HEK293 (cell line): ENCODE measurements around the gene FBLN2.

Experiments used
- CTCF ChIA-PET: fragments of 350-600 bp; formaldehyde crosslinking; extraction: SDS; loops from one replicate; lab custom pipeline; 2021; ENCODE audit warnings: antibody characterized with exemption; lab: Yijun Ruan, JAX
- POLR2A ChIA-PET: fragments of 300-600 bp; formaldehyde crosslinking; extraction: SDS; loops from one replicate; lab custom pipeline; 2020; ENCODE audit warnings: antibody characterized with exemption, inconsistent platforms; lab: Yijun Ruan, JAX
- H3K27ac ChIP-seq: fragments of 200-500 bp; sonication (Bioruptor generic); 2 replicates; pipeline ENCODE4 v1.5.1; 2014; ENCODE audit warnings: low read depth, low read length, control low read depth, inconsistent platforms; ENCODE audit errors: extremely low read depth
- H3K36me3 ChIP-seq, 2 experiments: fragments of 200-500 bp in 1 of 2; sonication (Bioruptor generic) in 1 of 2; 1 replicate in 1 of 2; 2 replicates in 1 of 2; pipeline ENCODE4 v1.5.1; 2014 to 2017; ENCODE audit warnings: inconsistent platforms in 2 of 2, low read length in 2 of 2; ENCODE audit not compliant: control insufficient read depth in 2 of 2, insufficient read depth in 1 of 2
- H3K4me1 ChIP-seq: fragments of 200-500 bp; sonication (Bioruptor generic); 2 replicates; pipeline ENCODE4 v1.5.1; 2014; ENCODE audit warnings: mild to moderate bottlenecking, low read length, inconsistent platforms; ENCODE audit not compliant: control insufficient read depth, insufficient read depth
- H3K4me3 ChIP-seq: 2 replicates; pipeline ENCODE4 v1.5.1; 2011; ENCODE audit warnings: low read depth, mild to moderate bottlenecking, control low read depth, low read length, moderate library complexity
- H3K9me3 ChIP-seq: fragments of 200-500 bp; sonication (Bioruptor generic); 2 replicates; pipeline ENCODE4 v1.5.1; 2014; ENCODE audit warnings: low read depth, low read length, inconsistent platforms; ENCODE audit not compliant: control insufficient read depth, insufficient read depth
- EGR2 ChIP-seq: fragments of 450-650 bp; formaldehyde crosslinking; IDR thresholded peaks from 2 replicates; pipeline ENCODE4 v1.5.1; 2016; ENCODE audit warnings: low read depth, missing biosample characterization, missing genetic modification characterization
- FEZF1 ChIP-seq: fragments of 450-650 bp; formaldehyde crosslinking; IDR thresholded peaks from 2 replicates; pipeline ENCODE4 v1.5.1; 2016; ENCODE audit warnings: missing biosample characterization, missing genetic modification characterization
- GLI4 ChIP-seq: fragments of 450-650 bp; formaldehyde crosslinking; IDR thresholded peaks from 2 replicates; pipeline ENCODE4 v1.5.1; 2016; ENCODE audit warnings: missing biosample characterization, missing genetic modification characterization
- ZBTB21 ChIP-seq: fragments of 450-650 bp; formaldehyde crosslinking; IDR thresholded peaks from 2 replicates; pipeline ENCODE4 v1.5.1; 2017; ENCODE audit warnings: missing biosample characterization, missing genetic modification characterization
- ZBTB6 ChIP-seq: fragments of 450-650 bp; formaldehyde crosslinking; IDR thresholded peaks from 2 replicates; pipeline ENCODE4 v1.5.1; 2017; ENCODE audit warnings: missing biosample characterization, missing genetic modification characterization
- ZFP37 ChIP-seq: fragments of 450-650 bp; formaldehyde crosslinking; IDR thresholded peaks from 2 replicates; pipeline ENCODE4 v1.5.1; 2016; ENCODE audit warnings: missing biosample characterization, missing genetic modification characterization
- ZFP69B ChIP-seq: fragments of 450-650 bp; formaldehyde crosslinking; IDR thresholded peaks from 2 replicates; pipeline ENCODE4 v1.5.1; 2016; ENCODE audit warnings: missing biosample characterization, missing genetic modification characterization
- ZIC2 ChIP-seq: fragments of 450-650 bp; formaldehyde crosslinking; IDR thresholded peaks from 2 replicates; pipeline ENCODE4 v1.5.1; 2016; ENCODE audit warnings: missing biosample characterization, missing genetic modification characterization
- ZNF114 ChIP-seq: fragments of 450-650 bp; formaldehyde crosslinking; IDR thresholded peaks from 2 replicates; pipeline ENCODE4 v1.5.0; 2017; ENCODE audit warnings: missing biosample characterization, missing genetic modification characterization
- ZNF354C ChIP-seq: fragments of 450-650 bp; formaldehyde crosslinking; IDR thresholded peaks from 2 replicates; pipeline ENCODE4 v1.5.1; 2016; ENCODE audit warnings: missing biosample characterization, missing genetic modification characterization, low read depth, borderline replicate concordance
- ZNF404 ChIP-seq: fragments of 450-650 bp; formaldehyde crosslinking; IDR thresholded peaks from 2 replicates; pipeline ENCODE4 v1.5.1; 2017; ENCODE audit warnings: missing biosample characterization, missing genetic modification characterization
- ZNF558 ChIP-seq: fragments of 450-650 bp; formaldehyde crosslinking; IDR thresholded peaks from 2 replicates; pipeline ENCODE4 v1.5.1; 2016; ENCODE audit warnings: missing biosample characterization, missing genetic modification characterization
- ZNF629 ChIP-seq: fragments of 450-650 bp; formaldehyde crosslinking; IDR thresholded peaks from 2 replicates; pipeline ENCODE4 v1.5.1; 2017; ENCODE audit warnings: missing biosample characterization, missing genetic modification characterization
- ZNF692 ChIP-seq: fragments of 450-650 bp; formaldehyde crosslinking; IDR thresholded peaks from 2 replicates; pipeline ENCODE4 v1.5.1; 2016; ENCODE audit warnings: missing biosample characterization, missing genetic modification characterization
- ZNF76 ChIP-seq: fragments of 450-650 bp; formaldehyde crosslinking; IDR thresholded peaks from 2 replicates; pipeline ENCODE4; 2016; ENCODE audit warnings: low read depth, missing biosample characterization, missing genetic modification characterization, borderline replicate concordance
- ZNF785 ChIP-seq: fragments of 450-650 bp; formaldehyde crosslinking; IDR thresholded peaks from 2 replicates; pipeline ENCODE4 v1.5.1; 2016; ENCODE audit warnings: missing biosample characterization, missing genetic modification characterization
- TF ChIP-seq, protein P1 (sequence below): fragments of 450-650 bp; formaldehyde crosslinking; optimal IDR thresholded peaks from 2 replicates; pipeline ENCODE3; 2016; ENCODE audit warnings: missing biosample characterization, mild to moderate bottlenecking, missing genetic modification characterization
- TF ChIP-seq, protein P2 (sequence below): fragments of 450-650 bp; formaldehyde crosslinking; IDR thresholded peaks from 2 replicates; pipeline ENCODE4 v1.5.1; 2016; ENCODE audit warnings: missing biosample characterization, missing genetic modification characterization

FBLN2 gene

DNA sequence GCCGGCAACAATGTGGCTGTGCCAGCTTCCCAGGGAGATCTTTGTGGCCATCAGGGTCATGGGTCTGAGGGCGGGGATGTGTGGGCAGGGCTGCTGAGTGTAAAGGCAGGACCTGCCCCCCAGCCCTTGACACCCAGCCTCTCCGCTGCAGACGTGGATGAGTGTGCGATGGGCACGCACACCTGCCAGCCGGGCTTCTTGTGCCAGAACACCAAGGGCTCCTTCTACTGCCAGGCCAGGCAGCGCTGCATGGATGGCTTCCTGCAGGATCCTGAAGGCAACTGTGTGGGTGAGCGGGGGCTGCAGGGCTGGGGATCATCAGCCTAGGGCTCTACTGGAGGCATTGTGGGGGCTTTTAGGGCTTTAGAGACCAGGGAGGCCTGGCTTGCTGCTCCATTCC, 78.8 kb downstream of the FBLN2 start:
- no peaks in the 10 kb centered on the region for H3K36me3 ChIP-seq
- POLR2A ChIA-PET, result no interaction called here

DNA sequence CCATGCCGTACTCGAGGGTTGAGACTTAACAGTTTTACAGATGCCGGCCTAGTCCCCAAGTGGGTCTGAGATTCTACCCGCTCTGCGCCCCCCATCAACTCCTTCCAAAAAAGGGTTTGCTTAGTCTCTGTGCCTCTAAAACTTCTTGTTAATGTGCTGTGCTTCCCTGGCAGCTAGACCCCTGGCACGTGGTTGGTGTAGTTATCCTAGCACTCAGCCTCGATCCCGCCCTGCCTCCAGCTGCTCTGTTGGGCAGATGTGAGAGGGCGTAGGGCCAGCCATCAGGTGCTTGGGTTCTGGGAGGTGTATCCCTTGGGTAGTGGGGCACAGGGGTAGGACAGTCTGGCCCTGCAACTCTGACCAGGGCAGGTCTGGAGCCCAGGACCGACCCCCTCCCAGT, 79.5 kb downstream of the FBLN2 start:
- H3K27ac ChIP-seq, result no peak overlapping the region
- no peaks in the 10 kb centered on the region for H3K9me3 ChIP-seq
- no peaks in the 10 kb centered on the region for H3K36me3 ChIP-seq
- CTCF ChIA-PET, result no interaction called here
- POLR2A ChIA-PET, result no interaction called here
- TF ChIP-seq ZNF76 (tag by site-specific recombination) (no peak), ZBTB21 (no peak)
- TF ChIP-seq, protein P1, sequence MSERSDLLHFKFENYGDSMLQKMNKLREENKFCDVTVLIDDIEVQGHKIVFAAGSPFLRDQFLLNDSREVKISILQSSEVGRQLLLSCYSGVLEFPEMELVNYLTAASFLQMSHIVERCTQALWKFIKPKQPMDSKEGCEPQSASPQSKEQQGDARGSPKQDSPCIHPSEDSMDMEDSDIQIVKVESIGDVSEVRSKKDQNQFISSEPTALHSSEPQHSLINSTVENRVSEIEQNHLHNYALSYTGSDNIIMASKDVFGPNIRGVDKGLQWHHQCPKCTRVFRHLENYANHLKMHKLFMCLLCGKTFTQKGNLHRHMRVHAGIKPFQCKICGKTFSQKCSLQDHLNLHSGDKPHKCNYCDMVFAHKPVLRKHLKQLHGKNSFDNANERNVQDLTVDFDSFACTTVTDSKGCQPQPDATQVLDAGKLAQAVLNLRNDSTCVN (tag by site-specific recombination), result no peak
- H3K4me3 ChIP-seq, result no peak overlapping the region
- H3K4me1 ChIP-seq, result no peaks in the 10 kb centered on the region

More for the DNA sequence above, 78.8 kb downstream of the FBLN2 start:
- H3K27ac ChIP-seq, result no peak overlapping the region
- H3K4me1 ChIP-seq, result no peaks in the 10 kb centered on the region
- CTCF ChIA-PET, result interaction anchor here (0.7 kb wide), 1 partner anchor 184 kb away, joined by 3 read pairs; no protein-coding TSS in a partner anchor
- H3K4me3 ChIP-seq, result no peak overlapping the region
- H3K9me3 ChIP-seq, result no peaks in the 10 kb centered on the region
- no peak for TF ChIP-seq ZNF558 (tag by site-specific recombination)
- TF ChIP-seq GLI4, result no peak
- TF ChIP-seq ZBTB6 (tag by site-specific recombination), result no peak
- peak; percentile 46; the same call in 1 of the 2 replicates for TF ChIP-seq EGR2 (tag by site-specific recombination)
- no peak for TF ChIP-seq ZFP37 (tag by site-specific recombination)
- no peak for TF ChIP-seq ZNF785 (tag by site-specific recombination)

DNA sequence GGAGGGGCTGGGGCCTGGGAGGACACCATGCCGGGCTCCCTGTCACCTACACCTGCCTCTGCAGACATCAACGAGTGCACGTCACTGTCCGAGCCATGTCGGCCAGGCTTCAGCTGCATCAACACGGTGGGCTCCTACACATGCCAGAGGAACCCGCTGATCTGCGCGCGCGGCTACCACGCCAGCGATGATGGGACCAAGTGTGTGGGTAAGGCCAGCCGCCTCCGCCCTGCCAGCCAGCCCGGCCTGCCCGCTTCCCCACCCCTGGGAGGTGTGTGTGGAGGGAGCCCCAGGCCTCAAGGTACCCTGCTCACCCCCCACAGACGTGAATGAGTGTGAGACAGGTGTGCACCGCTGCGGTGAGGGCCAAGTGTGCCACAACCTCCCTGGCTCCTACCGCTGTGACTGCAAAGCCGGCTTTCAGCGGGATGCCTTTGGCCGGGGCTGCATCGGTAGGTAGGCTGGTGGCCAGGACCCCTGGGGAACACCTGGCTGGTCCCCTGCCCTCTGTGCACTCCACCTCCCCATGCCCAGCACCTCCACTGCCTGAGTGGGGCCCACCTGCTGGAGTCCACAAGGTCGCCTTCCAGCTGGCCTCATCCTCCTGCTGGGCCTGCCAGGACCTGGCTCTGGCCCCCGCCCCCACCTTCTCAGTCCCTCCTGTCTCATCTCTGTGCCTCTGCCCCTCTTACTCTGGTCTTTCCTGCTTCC, 80.1 kb downstream of the FBLN2 start:
- no peaks in the 10 kb centered on the region for H3K36me3 ChIP-seq
- no peaks in the 10 kb centered on the region for H3K9me3 ChIP-seq
- H3K4me1 ChIP-seq, result no peaks in the 10 kb centered on the region
- ChIA-PET POLR2A (no interaction called here), CTCF (no interaction called here)
- no peak overlapping the region for H3K27ac ChIP-seq
- no peak overlapping the region for H3K4me3 ChIP-seq
- TF ChIP-seq ZIC2, result peak; percentile 93
- TF ChIP-seq ZNF692 (tag by site-specific recombination), result peak; percentile 61
- TF ChIP-seq ZNF629, result no peak
- peak; percentile 72 for TF ChIP-seq ZFP69B (tag by site-specific recombination)

DNA sequence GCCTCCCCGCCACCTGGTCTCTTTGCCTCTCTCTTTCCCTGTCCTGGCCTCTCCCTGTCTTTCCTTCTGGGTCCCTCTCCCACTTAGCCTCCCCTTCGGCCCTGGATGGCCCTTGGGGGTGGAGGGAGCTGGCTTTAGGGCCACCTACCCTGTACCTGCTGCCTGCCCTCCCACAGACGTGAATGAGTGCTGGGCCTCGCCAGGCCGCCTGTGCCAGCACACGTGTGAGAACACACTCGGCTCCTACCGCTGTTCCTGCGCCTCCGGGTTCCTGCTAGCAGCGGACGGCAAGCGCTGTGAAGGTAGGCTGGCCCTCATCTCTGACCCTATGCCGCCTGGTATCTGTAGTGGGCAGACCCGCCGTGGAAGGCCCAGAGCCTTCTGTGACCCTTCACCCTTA, 80.7 kb downstream of the FBLN2 start:
- H3K27ac ChIP-seq, result no peak overlapping the region
- no peak overlapping the region for H3K4me3 ChIP-seq
- CTCF ChIA-PET, result no interaction called here
- no peaks in the 10 kb centered on the region for H3K36me3 ChIP-seq
- no peak for TF ChIP-seq ZNF114
- no peak for TF ChIP-seq ZNF354C (tag by site-specific recombination)
- TF ChIP-seq, protein P2, sequence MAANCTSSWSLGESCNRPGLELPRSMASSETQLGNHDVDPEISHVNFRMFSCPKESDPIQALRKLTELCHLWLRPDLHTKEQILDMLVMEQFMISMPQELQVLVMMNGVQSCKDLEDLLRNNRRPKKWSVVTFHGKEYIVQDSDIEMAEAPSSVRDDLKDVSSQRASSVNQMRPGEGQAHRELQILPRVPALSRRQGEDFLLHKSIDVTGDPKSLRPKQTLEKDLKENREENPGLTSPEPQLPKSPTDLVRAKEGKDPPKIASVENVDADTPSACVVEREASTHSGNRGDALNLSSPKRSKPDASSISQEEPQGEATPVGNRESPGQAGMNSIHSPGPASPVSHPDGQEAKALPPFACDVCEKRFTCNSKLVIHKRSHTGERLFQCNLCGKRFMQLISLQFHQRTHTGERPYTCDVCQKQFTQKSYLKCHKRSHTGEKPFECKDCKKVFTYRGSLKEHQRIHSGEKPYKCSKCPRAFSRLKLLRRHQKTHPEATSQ, result no peak
- no peak for TF ChIP-seq FEZF1 (tag by site-specific recombination)
- TF ChIP-seq ZNF404 (tag by site-specific recombination), result no peak
- peak; percentile 22 for TF ChIP-seq EGR2 (tag by site-specific recombination)
- TF ChIP-seq, all 188 proteins: peak for 1
- POLR2A ChIA-PET, result no interaction called here
- Histone ChIP-seq H3K4me1 (no peaks in the 10 kb centered on the region), H3K9me3 (no peaks in the 10 kb centered on the region)
